Testis (tissue), 3 donors: ENCODE data around the gene SMURF1. TPM values are rescaled to one million over a fixed set of nuclear protein-coding genes. Genes with fewer than 3 reads are reported as not detected.

Experiments used
- DNase-seq: peaks from one replicate; pipeline ENCODE4 v3.0.0-alpha.2; 2019
- H3K27ac ChIP-seq, 2 donors: fragments of 200-600 bp; sonication (generic); one replicate each; pipeline ENCODE4 v1.5.1; 2019
- H3K27me3 ChIP-seq: fragments of 200-600 bp; sonication (generic); one replicate; pipeline ENCODE4 v1.5.1; 2019
- H3K36me3 ChIP-seq: fragments of 200-600 bp; sonication (generic); one replicate; pipeline ENCODE4 v1.5.1; 2017; ENCODE audit warnings: low read depth; ENCODE audit errors: missing control alignments
- H3K4me1 ChIP-seq: fragments of 200-600 bp; sonication (generic); one replicate; pipeline ENCODE4 v1.5.1; 2019
- H3K4me3 ChIP-seq, 2 donors: fragments of 200-600 bp; sonication (generic); one replicate each; pipeline ENCODE4 v1.5.1; 2017 to 2019
- H3K9me3 ChIP-seq: fragments of 200-600 bp; sonication (generic); one replicate; pipeline ENCODE4 v1.5.1; 2017
- CTCF ChIP-seq, 3 experiments: fragments of 450-650 bp in 2 of 3; fragments of 200-600 bp in 1 of 3; sonication (generic) in 1 of 3; IDR thresholded peaks; one replicate each; pipeline ENCODE4 v1.5.1; 2016 to 2019; ENCODE audit warnings: antibody characterized with exemption in 3 of 3, mild to moderate bottlenecking in 2 of 3, moderate library complexity in 1 of 3
- POLR2A ChIP-seq: fragments of 450-650 bp; IDR thresholded peaks from one replicate; pipeline ENCODE4 v1.6.1; 2017; ENCODE audit warnings: antibody characterized with exemption, mild to moderate bottlenecking, moderate library complexity
- WGBS, 2 donors: methylation state at CpG; one replicate each; pipeline ENCODE4 v1.1.5; 2018; 5-methylcytosine and 5-hydroxymethylcytosine counted together
- intact Hi-C: fragments of 100-400 bp; cut with DNase I; formaldehyde crosslinking; loops from one replicate; pipeline ENCODE4 v1.15.1; 2023; ENCODE audit warnings: low total_unique reads
- polyA plus RNA-seq: library from polyadenylated mRNA; stranded (reverse); fragments of 350-450 nt; fragmentation: Illumina TruSeq; extraction: RNeasy Lipid Tissue Mini Kit (QIAGEN cat#74804); gene quantifications from one replicate; pipeline ENCODE4 v1.2.3, GENCODE V29; 2014; ENCODE audit warnings: low read depth, low replicate concordance; ENCODE audit not compliant: insufficient read depth
- total RNA-seq, 2 donors: library from RNA; depleted of rRNA; stranded (reverse); fragments of >200 nt; gene quantifications; one replicate each; pipeline ENCODE4 v1.2.3, GENCODE V29; 2016

SMURF1 gene
- total and polyA plus RNA-seq, 3 donors from 2014 or later: 34.5 to 79.5 (median 46.9) TPM

- Histone ChIP-seq H3K4me3 (no peak overlapping the region), H3K27me3 (no peaks in the 10 kb centered on the region), H3K4me1 (peaks cover 24% of the 10 kb centered on the region), H3K27ac (peak overlapping the region; percentile 3 to 68), H3K36me3 (no peaks in the 10 kb centered on the region), H3K9me3 (no peaks in the 10 kb centered on the region)
- 46 to 59% methylated on average over 10 of the region's 10 CpGs for WGBS, 2 donors
- DNase-seq: no peak
- TF ChIP-seq POLR2A (no peak), CTCF (IDR thresholded peaks at IDR 0.05) (no peak)
- intact Hi-C loops: no loop called here
These were observed 6.3 kb downstream of the SMURF1 start for GRCh38 chr7:99137411-99138180.

DNA sequence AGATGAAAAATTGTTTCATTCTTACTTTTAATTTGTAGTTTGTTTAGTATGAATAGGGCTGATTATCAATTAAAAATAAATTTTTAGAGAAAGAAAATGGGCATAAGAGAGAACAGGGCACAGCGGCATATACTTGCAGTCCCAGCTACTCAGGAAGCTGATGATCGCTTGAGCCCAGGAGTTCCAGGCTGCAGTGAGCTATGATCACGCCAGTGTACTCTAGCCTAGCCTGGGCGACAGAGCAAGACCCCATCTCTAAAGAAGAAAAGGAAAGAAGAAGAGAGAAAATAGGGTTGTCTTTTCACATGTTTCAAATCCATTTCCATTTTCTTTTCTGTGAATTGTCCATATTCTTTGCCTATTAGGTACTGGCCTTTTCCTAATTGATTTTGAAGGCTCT is 8.0 kb downstream of the SMURF1 start:
- Histone ChIP-seq H3K4me3 (no peak overlapping the region), H3K27ac (no peak overlapping the region), H3K36me3 (no peaks in the 10 kb centered on the region), H3K9me3 (no peaks in the 10 kb centered on the region), H3K27me3 (no peaks in the 10 kb centered on the region), H3K4me1 (peaks cover 11% of the 10 kb centered on the region)
- intact Hi-C loops: no loop called here
- WGBS, 2 donors: 86 to 95% methylated on average over 4 of the region's 4 CpGs
- TF ChIP-seq CTCF (IDR thresholded peaks at IDR 0.05) (no peak), POLR2A (no peak)
- DNase-seq: no peak

GRCh38 chr7:99133766-99134564 is 9.9 kb downstream of the SMURF1 start:
- H3K9me3 ChIP-seq: no peaks in the 10 kb centered on the region
- 54 to 55% methylated on average over 9 of the region's 9 CpGs for WGBS, 2 donors
- no peak overlapping the region for H3K4me3 ChIP-seq
- peaks cover under 1% of the 10 kb centered on the region for H3K4me1 ChIP-seq
- intact Hi-C loops: no loop called here
- H3K27me3 ChIP-seq: no peaks in the 10 kb centered on the region
- no peak for DNase-seq
- H3K27ac ChIP-seq: peak overlapping the region in 1 of 2 donors; percentile 55
- no peaks in the 10 kb centered on the region for H3K36me3 ChIP-seq
- TF ChIP-seq CTCF (IDR thresholded peaks at IDR 0.05) (no peak), POLR2A (no peak)

DNA sequence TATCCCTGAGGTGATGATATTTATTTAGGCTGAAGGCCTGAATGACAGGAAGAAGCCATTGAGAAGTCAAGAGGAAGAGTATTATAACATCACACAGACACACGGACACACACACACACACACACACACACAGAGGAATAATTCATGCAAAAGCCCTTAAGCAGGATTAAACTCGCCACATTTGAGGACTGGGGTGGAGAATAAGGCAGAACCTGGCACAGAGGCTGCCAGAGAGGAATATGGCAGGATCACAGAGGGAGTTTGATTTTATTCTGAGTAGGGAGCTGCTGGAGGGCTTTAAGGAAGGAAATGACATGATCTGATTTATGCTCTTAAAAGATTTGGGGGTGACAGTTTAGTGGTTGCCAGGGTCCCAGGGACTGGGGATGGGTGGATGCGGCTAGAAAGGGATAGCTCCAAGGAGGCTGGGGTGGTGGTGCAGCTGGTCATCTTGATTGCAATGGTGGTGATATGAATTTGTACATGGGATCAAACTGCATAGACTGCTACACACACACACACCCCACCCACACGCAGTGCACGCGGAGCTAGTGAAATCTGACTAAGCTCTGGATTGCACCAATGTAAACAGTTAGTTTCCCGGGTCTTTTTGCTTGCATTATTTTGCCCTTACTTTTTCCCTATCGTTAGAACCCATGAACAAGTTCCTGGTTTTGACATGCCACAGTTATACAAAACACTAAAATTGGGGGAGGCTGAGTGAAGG is 11.2 kb downstream of the SMURF1 start:
- 90 to 94% methylated on average over 8 of the region's 8 CpGs for WGBS, 2 donors
- peaks cover 2% of the 10 kb centered on the region for H3K4me1 ChIP-seq
- no peaks in the 10 kb centered on the region for H3K27me3 ChIP-seq
- H3K36me3 ChIP-seq: no peaks in the 10 kb centered on the region
- intact Hi-C loops: no loop called here
- H3K9me3 ChIP-seq: no peaks in the 10 kb centered on the region
- no peak overlapping the region for H3K4me3 ChIP-seq
- H3K27ac ChIP-seq: no peak overlapping the region
- no peak for DNase-seq
- TF ChIP-seq POLR2A: no peak
- no peak for TF ChIP-seq CTCF (IDR thresholded peaks at IDR 0.05)
